GM23338 (cell line): ENCODE results near the gene SMARCC1. TPM values are rescaled to one million over a fixed set of nuclear protein-coding genes. Genes with fewer than 3 reads are reported as not detected.

Experiments
- ATAC-seq: fragments of 200-7000 bp; cut with Tn5 transposase; 3 replicates; pipeline ENCODE4 v1.9.1; 2020
- DNase-seq: peaks from one replicate; pipeline ENCODE4 v3.0.0-alpha.2; 2015; ENCODE audit warnings: low spot score
- H2AFZ ChIP-seq: fragments of 200-600 bp; sonication (generic); 2 replicates; pipeline ENCODE4 v1.8.0; 2016; ENCODE audit warnings: antibody characterized with exemption, mild to moderate bottlenecking, moderate library complexity
- H3F3A ChIP-seq: fragments of 200-600 bp; sonication (generic); replicated peaks from 2 replicates; pipeline ENCODE4 v1.8.0; 2017; ENCODE audit warnings: antibody characterized with exemption, mixed run types, low read depth
- H3K27ac ChIP-seq: fragments of 200-600 bp; sonication (generic); 2 replicates; pipeline ENCODE4 v1.6.1; 2016; ENCODE audit warnings: low read depth
- H3K27me3 ChIP-seq: fragments of 200-600 bp; sonication (generic); 2 replicates; pipeline ENCODE4 v1.8.0; 2016; ENCODE audit warnings: mild to moderate bottlenecking, mixed run types, moderate library complexity; ENCODE audit not compliant: insufficient read depth
- H3K36me3 ChIP-seq: fragments of 200-600 bp; sonication (generic); 2 replicates; pipeline ENCODE4 v1.8.0; 2016; ENCODE audit warnings: mild to moderate bottlenecking; ENCODE audit not compliant: insufficient read depth
- H3K4me1 ChIP-seq: fragments of 200-600 bp; sonication (generic); 2 replicates; pipeline ENCODE4 v1.8.0; 2016; ENCODE audit warnings: mild to moderate bottlenecking, moderate library complexity; ENCODE audit not compliant: insufficient read depth
- H3K4me2 ChIP-seq: fragments of 200-600 bp; sonication (generic); 2 replicates; pipeline ENCODE4 v1.7.1; 2017; ENCODE audit warnings: mixed run types
- H3K4me3 ChIP-seq: fragments of 200-600 bp; sonication (generic); 2 replicates; pipeline ENCODE4 v1.6.1; 2016; ENCODE audit warnings: mixed run types
- H3K79me2 ChIP-seq: fragments of 200-600 bp; sonication (generic); replicated peaks from 2 replicates; pipeline ENCODE4 v1.8.0; 2017; ENCODE audit warnings: mild to moderate bottlenecking; ENCODE audit not compliant: insufficient read depth
- H3K9me2 ChIP-seq: fragments of 200-600 bp; sonication (generic); 2 replicates; pipeline ENCODE4 v1.8.0; 2017; ENCODE audit not compliant: insufficient read depth
- H4K20me1 ChIP-seq: fragments of 200-600 bp; sonication (generic); replicated peaks from 2 replicates; pipeline ENCODE4 v1.8.0; 2017; ENCODE audit warnings: mild to moderate bottlenecking; ENCODE audit not compliant: insufficient read depth
- H3K27ac Mint-ChIP-seq: 2 replicates; pipeline ENCODE4 v1.8.0; 2020; ENCODE audit warnings: inconsistent platforms, mild to moderate bottlenecking, moderate library complexity, mixed read lengths
- H3K27me3 Mint-ChIP-seq: 3 replicates; pipeline ENCODE4 v1.8.0; 2022; ENCODE audit warnings: low read depth, mild to moderate bottlenecking, moderate library complexity, mixed read lengths, inconsistent platforms; ENCODE audit not compliant: insufficient read depth, poor library complexity
- H3K36me3 Mint-ChIP-seq: 3 replicates; pipeline ENCODE4 v1.8.0; 2021; ENCODE audit warnings: low read depth, mild to moderate bottlenecking, inconsistent platforms, moderate library complexity, mixed read lengths
- H3K4me1 Mint-ChIP-seq: 3 replicates; pipeline ENCODE4 v1.8.0; 2020; ENCODE audit warnings: mild to moderate bottlenecking, inconsistent platforms, mixed read lengths
- H3K4me3 Mint-ChIP-seq: 3 replicates; pipeline ENCODE4 v1.8.0; 2021; ENCODE audit warnings: moderate library complexity, mild to moderate bottlenecking, inconsistent platforms, mixed read lengths
- H3K9me3 Mint-ChIP-seq: 3 replicates; pipeline ENCODE4 v1.8.0; 2020; ENCODE audit warnings: moderate library complexity, mild to moderate bottlenecking, inconsistent platforms, mixed read lengths
- EZH2 ChIP-seq: fragments of 200-600 bp; sonication (generic); IDR thresholded peaks from one replicate; pipeline ENCODE4 v1.8.0; 2017; ENCODE audit warnings: antibody characterized with exemption, mild to moderate bottlenecking, low read depth; ENCODE audit not compliant: unreplicated experiment
- NANOG ChIP-seq: IDR thresholded peaks from 2 replicates; pipeline ENCODE4 v1.6.1; 2016; ENCODE audit warnings: antibody characterized with exemption, borderline replicate concordance
- POLR2AphosphoS5 ChIP-seq: IDR thresholded peaks from 2 replicates; pipeline ENCODE4 v1.6.1; 2016; ENCODE audit warnings: antibody characterized with exemption, low read depth
- STAT1 ChIP-seq: IDR thresholded peaks from one replicate; pipeline ENCODE4 v1.6.1; 2016; ENCODE audit warnings: antibody characterized with exemption; ENCODE audit not compliant: unreplicated experiment
- ZNF331 ChIP-seq: fragments of 250-450 bp; sonication (Bioruptor Pico); IDR thresholded peaks from 2 replicates; pipeline ENCODE4 v1.5.0; 2020; ENCODE audit warnings: low read depth, mild to moderate bottlenecking, moderate library complexity
- polyA plus RNA-seq: library from polyadenylated mRNA; unstranded; fragments of >200 nt; fragmentation: Nextera tagmentation; extraction: Ambion mirVana; gene quantifications from 2 replicates; pipeline ENCODE4 v1.2.1, GENCODE V29; 2016
- total RNA-seq: library from RNA; depleted of rRNA; stranded (reverse); fragments of >200 nt; shearing (Covaris generic); gene quantifications from 2 replicates; pipeline ENCODE4 v1.2.3, GENCODE V29; 2014
- TF ChIP-seq, protein P1 (sequence below): IDR thresholded peaks from one replicate; pipeline ENCODE4 v1.6.1; 2018; ENCODE audit warnings: antibody characterized with exemption; ENCODE audit not compliant: unreplicated experiment
- TF ChIP-seq, protein P2 (sequence below), 2 experiments: fragments of 200-600 bp in 1 of 2; sonication (generic) in 1 of 2; conservative IDR thresholded peaks; 2 replicates each; pipeline versions ENCODE4 v1.5.1 to v1.6.1; 2016 to 2017; ENCODE audit warnings: antibody characterized with exemption in 2 of 2, low read depth in 2 of 2, mild to moderate bottlenecking in 2 of 2, moderate library complexity in 1 of 2
- TF ChIP-seq, protein P3 (sequence below): IDR thresholded peaks from 2 replicates; pipeline ENCODE4 v1.6.1; 2016; ENCODE audit warnings: antibody characterized with exemption

Gene SMARCC1
- total and polyA plus RNA-seq, 2 experiments from 2014 or later: 105 to 171 TPM

DNA sequence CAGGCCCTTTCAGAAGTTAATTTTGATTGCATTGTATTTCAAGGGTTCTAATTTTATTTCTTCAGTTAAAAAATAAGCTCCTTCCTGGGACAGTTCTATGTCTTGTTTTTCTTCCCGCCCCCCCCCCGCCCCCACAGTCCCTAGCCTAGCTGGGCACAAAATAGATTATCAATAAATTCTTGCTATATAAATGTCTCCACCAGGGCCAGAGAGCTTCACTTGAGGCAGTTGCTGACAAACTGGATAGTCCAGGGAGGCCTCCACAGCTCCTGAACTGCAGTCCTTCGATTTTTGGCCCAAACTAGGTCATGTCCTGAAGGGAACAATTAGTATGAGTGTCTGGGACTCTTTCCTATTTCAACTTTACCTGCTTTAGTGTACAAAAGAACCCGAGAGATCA is 193.1 kb downstream of the SMARCC1 start (continued):
- no peak for TF ChIP-seq NANOG
- TF ChIP-seq ZNF331: no peak
- TF ChIP-seq, protein P1, sequence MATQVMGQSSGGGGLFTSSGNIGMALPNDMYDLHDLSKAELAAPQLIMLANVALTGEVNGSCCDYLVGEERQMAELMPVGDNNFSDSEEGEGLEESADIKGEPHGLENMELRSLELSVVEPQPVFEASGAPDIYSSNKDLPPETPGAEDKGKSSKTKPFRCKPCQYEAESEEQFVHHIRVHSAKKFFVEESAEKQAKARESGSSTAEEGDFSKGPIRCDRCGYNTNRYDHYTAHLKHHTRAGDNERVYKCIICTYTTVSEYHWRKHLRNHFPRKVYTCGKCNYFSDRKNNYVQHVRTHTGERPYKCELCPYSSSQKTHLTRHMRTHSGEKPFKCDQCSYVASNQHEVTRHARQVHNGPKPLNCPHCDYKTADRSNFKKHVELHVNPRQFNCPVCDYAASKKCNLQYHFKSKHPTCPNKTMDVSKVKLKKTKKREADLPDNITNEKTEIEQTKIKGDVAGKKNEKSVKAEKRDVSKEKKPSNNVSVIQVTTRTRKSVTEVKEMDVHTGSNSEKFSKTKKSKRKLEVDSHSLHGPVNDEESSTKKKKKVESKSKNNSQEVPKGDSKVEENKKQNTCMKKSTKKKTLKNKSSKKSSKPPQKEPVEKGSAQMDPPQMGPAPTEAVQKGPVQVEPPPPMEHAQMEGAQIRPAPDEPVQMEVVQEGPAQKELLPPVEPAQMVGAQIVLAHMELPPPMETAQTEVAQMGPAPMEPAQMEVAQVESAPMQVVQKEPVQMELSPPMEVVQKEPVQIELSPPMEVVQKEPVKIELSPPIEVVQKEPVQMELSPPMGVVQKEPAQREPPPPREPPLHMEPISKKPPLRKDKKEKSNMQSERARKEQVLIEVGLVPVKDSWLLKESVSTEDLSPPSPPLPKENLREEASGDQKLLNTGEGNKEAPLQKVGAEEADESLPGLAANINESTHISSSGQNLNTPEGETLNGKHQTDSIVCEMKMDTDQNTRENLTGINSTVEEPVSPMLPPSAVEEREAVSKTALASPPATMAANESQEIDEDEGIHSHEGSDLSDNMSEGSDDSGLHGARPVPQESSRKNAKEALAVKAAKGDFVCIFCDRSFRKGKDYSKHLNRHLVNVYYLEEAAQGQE: no peak

DNA sequence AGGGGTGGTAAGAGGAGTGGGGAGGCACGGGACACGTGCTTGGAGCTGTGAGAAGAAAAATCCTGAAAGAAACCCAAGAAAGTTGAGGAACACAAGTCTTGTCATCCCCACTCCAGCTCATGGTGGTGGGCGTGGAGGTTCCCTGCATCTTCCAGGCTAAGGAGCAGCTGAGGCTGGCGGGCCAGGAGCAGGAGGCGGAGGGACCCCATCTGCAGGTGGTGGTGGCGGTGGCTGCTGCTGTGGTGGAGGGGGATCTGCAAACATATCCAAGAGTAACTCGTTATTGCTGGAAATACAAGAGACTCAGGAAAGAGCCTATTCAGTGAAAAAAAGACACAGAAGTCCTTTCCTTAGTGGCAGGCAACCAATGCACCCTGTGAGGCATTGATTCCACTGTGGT is 193.6 kb downstream of the SMARCC1 start:
- H3K27me3 ChIP-seq: no peaks in the 10 kb centered on the region
- Mint-ChIP-seq H3K36me3 (peaks cover 74% of the 10 kb centered on the region), H3K27me3 (peaks cover 8% of the 10 kb centered on the region), H3K27ac (no peak overlapping the region), H3K9me3 (no peaks in the 10 kb centered on the region), H3K4me3 (no peak overlapping the region), H3K4me1 (peaks cover 15% of the 10 kb centered on the region)
- TF ChIP-seq, protein P2, sequence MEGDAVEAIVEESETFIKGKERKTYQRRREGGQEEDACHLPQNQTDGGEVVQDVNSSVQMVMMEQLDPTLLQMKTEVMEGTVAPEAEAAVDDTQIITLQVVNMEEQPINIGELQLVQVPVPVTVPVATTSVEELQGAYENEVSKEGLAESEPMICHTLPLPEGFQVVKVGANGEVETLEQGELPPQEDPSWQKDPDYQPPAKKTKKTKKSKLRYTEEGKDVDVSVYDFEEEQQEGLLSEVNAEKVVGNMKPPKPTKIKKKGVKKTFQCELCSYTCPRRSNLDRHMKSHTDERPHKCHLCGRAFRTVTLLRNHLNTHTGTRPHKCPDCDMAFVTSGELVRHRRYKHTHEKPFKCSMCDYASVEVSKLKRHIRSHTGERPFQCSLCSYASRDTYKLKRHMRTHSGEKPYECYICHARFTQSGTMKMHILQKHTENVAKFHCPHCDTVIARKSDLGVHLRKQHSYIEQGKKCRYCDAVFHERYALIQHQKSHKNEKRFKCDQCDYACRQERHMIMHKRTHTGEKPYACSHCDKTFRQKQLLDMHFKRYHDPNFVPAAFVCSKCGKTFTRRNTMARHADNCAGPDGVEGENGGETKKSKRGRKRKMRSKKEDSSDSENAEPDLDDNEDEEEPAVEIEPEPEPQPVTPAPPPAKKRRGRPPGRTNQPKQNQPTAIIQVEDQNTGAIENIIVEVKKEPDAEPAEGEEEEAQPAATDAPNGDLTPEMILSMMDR (conservative IDR thresholded peaks at IDR 0.05; ENCODE audit: low read depth in 2 of 2): no peak
- TF ChIP-seq STAT1 (no peak), POLR2AphosphoS5 (no peak), NANOG (no peak), EZH2 (no peak), ZNF331 (no peak)
- TF ChIP-seq, protein P3, sequence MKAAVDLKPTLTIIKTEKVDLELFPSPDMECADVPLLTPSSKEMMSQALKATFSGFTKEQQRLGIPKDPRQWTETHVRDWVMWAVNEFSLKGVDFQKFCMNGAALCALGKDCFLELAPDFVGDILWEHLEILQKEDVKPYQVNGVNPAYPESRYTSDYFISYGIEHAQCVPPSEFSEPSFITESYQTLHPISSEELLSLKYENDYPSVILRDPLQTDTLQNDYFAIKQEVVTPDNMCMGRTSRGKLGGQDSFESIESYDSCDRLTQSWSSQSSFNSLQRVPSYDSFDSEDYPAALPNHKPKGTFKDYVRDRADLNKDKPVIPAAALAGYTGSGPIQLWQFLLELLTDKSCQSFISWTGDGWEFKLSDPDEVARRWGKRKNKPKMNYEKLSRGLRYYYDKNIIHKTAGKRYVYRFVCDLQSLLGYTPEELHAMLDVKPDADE: no peak
- TF ChIP-seq, protein P1: no peak
- H3K4me2 ChIP-seq: no peak overlapping the region
- peaks cover 47% of the 10 kb centered on the region for H3K36me3 ChIP-seq
- H3K79me2 ChIP-seq: no peaks in the 10 kb centered on the region
- no peak for DNase-seq
- H4K20me1 ChIP-seq: peaks cover 12% of the 10 kb centered on the region
- no peak overlapping the region for H3K4me3 ChIP-seq
- no peak overlapping the region for H2AFZ ChIP-seq
- peaks cover 23% of the 10 kb centered on the region; the same call in 1 of the 2 replicates for H3F3A ChIP-seq
- no peaks in the 10 kb centered on the region for H3K9me2 ChIP-seq
- no peak for ATAC-seq
- peaks cover 8% of the 10 kb centered on the region; the same call in 1 of the 2 replicates for H3K4me1 ChIP-seq
- H3K27ac ChIP-seq: no peak overlapping the region
